Mucosa of descending colon (tissue), 3 donors: ENCODE results near the gene GRK1. TPM values are rescaled to one million over a fixed set of nuclear protein-coding genes. Genes with fewer than 3 reads are reported as not detected.

Source experiments
- ATAC-seq: fragments of 200-7000 bp; cut with Tn5 transposase; one replicate; pipeline ENCODE4 v1.9.1; 2020; ENCODE audit warnings: mild to moderate bottlenecking, moderate library complexity
- DNase-seq, 3 donors: peaks; one replicate each; pipeline ENCODE4 v3.0.0-alpha.2; 2020
- H3K36me3 ChIP-seq: fragments of 200-600 bp; one replicate; pipeline ENCODE4 v1.8.0; 2021; ENCODE audit warnings: low read depth, mild to moderate bottlenecking
- H3K4me1 ChIP-seq: fragments of 200-600 bp; one replicate; pipeline ENCODE4 v1.8.0; 2021; ENCODE audit warnings: low read depth, mild to moderate bottlenecking
- H3K4me3 ChIP-seq: fragments of 200-600 bp; one replicate; pipeline ENCODE4 v1.8.0; 2021; ENCODE audit warnings: mild to moderate bottlenecking
- H3K9me3 ChIP-seq: fragments of 200-600 bp; one replicate; pipeline ENCODE4 v1.8.0; 2021; ENCODE audit warnings: mild to moderate bottlenecking
- CTCF ChIP-seq: fragments of 200-600 bp; IDR thresholded peaks from one replicate; pipeline ENCODE4 v1.8.0; 2022; ENCODE audit warnings: antibody characterized with exemption, mild to moderate bottlenecking
- intact Hi-C, 2 donors: fragments of 100-400 bp; cut with DNase I in 1 of 2; cut with micrococcal nuclease in 1 of 2; formaldehyde crosslinking; loops; one replicate each; pipeline versions ENCODE4 v1.11.0 to v1.11.1; 2022; cut with DNase I, micrococcal nuclease
- total RNA-seq, 3 donors: library from RNA; stranded (reverse); fragmentation: NEBNext Ultra II Directional in 2 of 3; extraction: Animal tissue kit (Norgen Biotek cat#: 25700) in 2 of 3; gene quantifications; one replicate each; pipeline versions ENCODE4 v1.2.1 to v1.2.4, GENCODE V29; 2021 to 2023
- donor health status: DM: no; HTN: no; CAD: no; lungs with moderate emphysema.
- donor health status: DM: no; HTN: no; CAD: no.
- donor health status: DM: no; HTN: yes; CAD: no.

GRK1 gene
- total RNA-seq, 3 donors from 2014 or later = 0.09 to 0.19 (median 0.09) TPM

- Histone ChIP-seq H3K9me3 (no peaks in the 10 kb centered on the region), H3K36me3 (no peaks in the 10 kb centered on the region), H3K4me3 (no peak overlapping the region), H3K4me1 (no peaks in the 10 kb centered on the region)
- peak in 2 of 3 donors; percentile 24 to 39 for DNase-seq
- no peak for ATAC-seq
- TF ChIP-seq CTCF = no peak
- intact Hi-C loops = no loop called here
Measured at GRCh38 chr13:113667771-113668490, 912 bp downstream of the GRK1 start.

- Histone ChIP-seq H3K9me3 (no peaks in the 10 kb centered on the region), H3K4me3 (no peak overlapping the region), H3K36me3 (no peaks in the 10 kb centered on the region), H3K4me1 (no peaks in the 10 kb centered on the region)
- ATAC-seq (no peak), DNase-seq (peak in 2 of 3 donors; percentile 20 to 39)
- intact Hi-C loops = no loop called here
- TF ChIP-seq CTCF = no peak
Measured at GRCh38 chr13:113668491-113668971, 1.5 kb downstream of the GRK1 start.

- intact Hi-C loops = no loop called here
- ATAC-seq (peak; percentile 17), DNase-seq (peak in 2 of 3 donors; percentile 17 to 31)
- no peak for TF ChIP-seq CTCF
- Histone ChIP-seq H3K4me1 (no peaks in the 10 kb centered on the region), H3K36me3 (no peaks in the 10 kb centered on the region), H3K4me3 (no peak overlapping the region), H3K9me3 (no peaks in the 10 kb centered on the region)
Measured at GRCh38 chr13:113669231-113669754, 2.3 kb downstream of the GRK1 start.

- no peak for TF ChIP-seq CTCF
- intact Hi-C loops = no loop called here
- peak in 2 of 3 donors; percentile 18 to 37 for DNase-seq
- Histone ChIP-seq H3K4me1 (no peaks in the 10 kb centered on the region), H3K4me3 (no peak overlapping the region), H3K9me3 (no peaks in the 10 kb centered on the region), H3K36me3 (no peaks in the 10 kb centered on the region)
- ATAC-seq = no peak
Measured at GRCh38 chr13:113669755-113670341, 2.8 kb downstream of the GRK1 start.

DNA sequence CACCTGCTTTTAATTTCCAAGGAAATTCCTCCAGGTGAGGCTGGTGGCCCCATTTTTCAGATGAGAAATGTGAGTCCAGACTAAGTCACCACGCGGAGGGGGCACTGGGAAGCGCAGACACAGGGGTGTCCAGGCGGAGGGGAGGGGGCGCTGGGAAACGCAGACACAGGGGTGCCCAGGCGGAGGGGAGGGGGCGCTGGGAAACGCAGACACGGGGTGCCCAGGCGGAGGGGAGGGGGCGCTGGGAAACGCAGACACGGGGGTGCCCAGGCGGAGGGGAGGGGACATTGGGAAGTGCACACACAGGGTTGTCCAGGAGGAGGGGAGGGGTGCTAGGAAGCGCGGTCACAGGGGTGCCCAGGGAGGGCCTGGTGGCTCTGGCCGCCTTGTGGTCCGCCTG lies 3.5 kb downstream of the GRK1 start:
- intact Hi-C loops = no loop called here
- H3K4me3 ChIP-seq = no peak overlapping the region
- DNase-seq (peak in 2 of 3 donors; percentile 14 to 29), ATAC-seq (no peak)
- no peaks in the 10 kb centered on the region for H3K36me3 ChIP-seq
- H3K4me1 ChIP-seq = no peaks in the 10 kb centered on the region
- H3K9me3 ChIP-seq = no peaks in the 10 kb centered on the region
- no peak for TF ChIP-seq CTCF
